EH (cell line): ENCODE data around the gene SSPN.

ENCODE experiments used
- DNase-seq: peaks from one replicate; pipeline ENCODE4 v3.0.0-alpha.2; 2015; ENCODE audit warnings: low read depth

SSPN gene

DNA sequence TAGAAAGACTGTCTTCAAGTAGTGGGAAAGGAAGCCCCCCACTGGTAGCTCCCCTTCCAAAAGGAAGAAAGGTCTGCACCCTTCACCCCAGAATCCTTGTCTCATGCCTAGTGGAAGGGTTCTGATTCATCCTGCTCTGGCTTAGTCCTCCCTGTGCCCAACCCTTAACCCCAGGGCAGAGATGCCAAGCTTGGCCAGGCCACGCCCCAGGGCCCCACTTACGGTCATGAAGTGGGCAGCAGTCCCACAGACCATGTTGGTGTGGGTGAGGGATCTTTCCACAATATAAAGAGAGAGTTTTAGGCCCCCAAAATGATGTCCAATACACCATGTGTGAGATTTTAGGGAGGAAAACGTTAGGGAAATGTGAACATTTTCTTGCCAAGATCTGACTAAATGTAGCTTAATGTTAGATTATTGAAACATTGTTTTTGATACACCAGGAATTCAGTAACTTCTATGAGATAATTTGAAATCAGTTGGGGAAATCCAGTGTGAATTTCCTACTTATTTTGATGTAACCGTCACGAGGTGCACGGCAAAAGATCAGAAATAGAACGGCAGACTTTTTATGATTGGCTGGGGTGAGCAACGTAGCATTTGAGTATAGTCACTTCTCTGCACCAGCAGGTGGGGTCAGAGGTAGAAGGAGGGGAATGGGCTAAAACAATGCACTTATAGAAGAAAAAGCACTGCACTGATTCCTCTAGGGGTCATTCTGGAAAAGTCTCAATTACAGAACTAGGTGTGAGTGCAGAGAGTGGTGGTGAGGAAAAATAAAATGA lies 8.2 kb upstream of the SSPN start:
- DNase-seq, result no peak

DNA sequence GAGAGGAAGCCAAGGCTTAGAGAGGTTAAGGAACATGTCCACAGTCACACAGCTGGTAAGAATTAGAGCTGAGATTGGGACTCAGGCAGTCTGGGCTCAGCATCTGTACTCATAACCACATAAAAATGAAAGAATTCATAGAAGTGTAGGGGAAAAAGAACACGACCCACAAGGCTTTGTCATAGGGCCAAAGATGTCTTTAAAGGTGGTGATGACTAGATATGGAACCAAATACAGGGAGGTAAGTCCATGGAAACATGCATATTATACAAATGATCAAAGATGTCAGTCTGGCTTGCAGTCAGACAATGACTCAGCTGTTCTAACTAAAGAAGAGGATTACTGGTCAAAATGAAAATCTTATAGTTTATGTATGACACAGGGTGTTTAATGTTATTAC lies 7.2 kb upstream of the SSPN start:
- peak; percentile 78 for DNase-seq

GRCh38 chr12:26188641-26189040 lies 6.7 kb upstream of the SSPN start:
- DNase-seq, result no peak

GRCh38 chr12:26192142-26192541 lies 3.2 kb upstream of the SSPN start:
- DNase-seq, result no peak

GRCh38 chr12:26193539-26193938 lies 1.8 kb upstream of the SSPN start:
- DNase-seq, result no peak

GRCh38 chr12:26195641-26196420 lies 458 bp downstream of the SSPN start:
- DNase-seq, result peak; percentile 57

DNA sequence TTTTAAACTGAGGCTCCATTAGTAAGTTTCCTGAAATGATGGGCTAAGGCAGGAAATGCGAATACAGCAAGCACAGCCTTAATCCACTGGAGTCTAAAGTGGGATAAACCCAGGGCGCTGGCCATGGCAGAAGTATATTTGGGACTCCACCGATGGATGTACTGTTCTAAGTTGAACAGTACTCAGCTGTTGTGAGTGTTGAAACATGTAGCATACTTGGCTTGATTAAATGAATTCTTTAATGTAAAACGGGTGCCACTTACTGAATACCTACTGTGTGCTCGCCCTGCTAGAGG lies 996 bp downstream of the SSPN start:
- peak; percentile 49 for DNase-seq

- peak; percentile 15 for DNase-seq
Measured at GRCh38 chr12:26197832-26198231, 2.5 kb downstream of the SSPN start.

- peak; percentile 76 for DNase-seq
Measured at GRCh38 chr12:26198742-26199141, 3.4 kb downstream of the SSPN start.

GRCh38 chr12:26203167-26203780 lies 7.9 kb downstream of the SSPN start:
- DNase-seq, result no peak

DNA sequence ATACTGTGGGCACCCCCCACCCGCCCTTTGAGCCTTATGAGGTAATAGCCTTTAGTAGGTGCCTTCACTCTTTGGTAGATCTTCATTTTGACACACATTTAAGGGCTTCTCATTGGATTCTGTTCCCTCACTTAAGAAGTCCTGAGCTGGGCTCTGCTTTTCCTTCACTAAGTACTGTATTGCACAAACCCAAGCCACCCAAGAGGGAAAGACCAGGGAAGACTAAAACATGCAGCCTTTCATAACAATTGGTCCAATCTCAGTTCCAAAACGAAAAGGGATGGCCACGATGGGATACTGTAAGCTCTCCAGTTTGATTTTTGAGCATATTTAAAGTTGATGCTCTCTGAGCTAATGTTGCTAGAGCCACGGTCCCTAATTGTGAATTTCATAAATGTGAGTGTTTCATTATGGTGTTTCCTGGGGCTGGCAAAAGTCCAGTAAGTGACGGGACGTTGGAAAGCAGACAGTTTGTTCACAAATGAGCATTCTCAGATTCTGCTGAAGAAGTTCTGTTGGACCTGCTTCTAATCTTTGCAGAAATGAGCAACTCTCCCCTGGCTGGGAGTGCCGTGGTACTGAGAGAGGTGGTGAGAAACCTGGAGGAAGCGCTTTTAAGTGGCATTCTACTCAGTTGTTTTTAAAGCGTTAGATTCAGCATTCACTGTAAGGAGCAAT lies 9.4 kb downstream of the SSPN start:
- DNase-seq, result peak; percentile 38

- DNase-seq, result no peak
Measured at GRCh38 chr12:26205298-26205697, 9.9 kb downstream of the SSPN start.

DNA sequence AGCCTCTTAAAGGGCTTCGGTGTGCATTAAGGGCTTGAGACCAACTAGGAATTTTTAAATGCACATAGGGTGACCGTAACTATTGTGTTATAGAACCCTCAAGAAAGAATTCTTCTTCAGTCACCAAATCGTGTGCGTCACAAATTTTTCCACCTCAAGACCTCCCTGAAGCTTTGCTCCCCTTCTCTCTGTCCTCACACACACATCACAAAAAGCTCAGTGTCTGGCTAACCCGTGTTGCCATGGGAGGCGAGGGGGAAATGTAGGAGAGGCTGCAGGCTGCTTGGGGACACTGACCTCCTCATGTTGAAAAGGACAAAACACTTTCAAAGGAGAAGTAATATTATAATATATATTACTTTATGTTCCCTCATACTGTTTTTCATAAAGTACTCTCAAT lies 10.6 kb downstream of the SSPN start:
- DNase-seq, result no peak

DNA sequence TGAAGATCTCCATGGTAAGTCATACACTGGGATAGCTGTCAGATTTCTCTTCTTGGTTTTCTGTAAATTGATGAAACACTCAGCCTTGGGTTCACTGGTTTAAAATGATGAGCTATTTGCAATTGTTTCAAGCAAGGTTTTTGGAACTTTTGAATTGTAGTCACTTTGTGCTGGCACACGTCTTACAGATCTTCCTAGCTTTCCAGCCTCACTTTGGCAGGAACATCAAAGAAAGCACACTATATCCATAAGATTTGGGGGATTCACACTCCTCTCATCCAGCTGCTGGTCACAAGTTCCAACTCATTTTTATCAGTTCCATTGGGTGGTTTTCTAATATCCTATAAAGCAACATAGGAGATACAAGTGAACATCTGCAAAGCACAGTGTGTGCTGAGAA lies 16.0 kb downstream of the SSPN start:
- DNase-seq, result no peak

- DNase-seq, result no peak
Measured at GRCh38 chr12:26212396-26212795, 17.0 kb downstream of the SSPN start.

DNA sequence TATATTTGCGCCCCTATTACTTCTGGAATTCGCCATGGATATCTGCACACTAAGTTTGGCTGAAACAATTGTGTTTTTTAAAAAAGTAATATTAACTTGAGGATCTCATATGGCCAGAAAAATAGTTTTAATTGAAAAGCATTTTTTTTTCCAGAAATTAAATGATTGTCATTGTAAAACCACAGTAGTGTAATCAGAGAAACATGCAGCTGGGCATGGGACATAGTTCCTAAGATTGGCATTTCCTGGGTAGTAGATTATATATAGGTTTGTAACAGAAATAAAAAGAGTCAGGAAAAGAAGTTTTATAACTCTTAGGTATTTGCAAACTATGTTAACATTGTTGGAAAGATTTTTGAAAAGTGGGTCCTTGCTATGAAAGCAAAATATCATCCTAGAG lies 17.6 kb downstream of the SSPN start:
- peak; percentile 32 for DNase-seq

GRCh38 chr12:26214121-26214520 lies 18.7 kb downstream of the SSPN start:
- no peak for DNase-seq

DNA sequence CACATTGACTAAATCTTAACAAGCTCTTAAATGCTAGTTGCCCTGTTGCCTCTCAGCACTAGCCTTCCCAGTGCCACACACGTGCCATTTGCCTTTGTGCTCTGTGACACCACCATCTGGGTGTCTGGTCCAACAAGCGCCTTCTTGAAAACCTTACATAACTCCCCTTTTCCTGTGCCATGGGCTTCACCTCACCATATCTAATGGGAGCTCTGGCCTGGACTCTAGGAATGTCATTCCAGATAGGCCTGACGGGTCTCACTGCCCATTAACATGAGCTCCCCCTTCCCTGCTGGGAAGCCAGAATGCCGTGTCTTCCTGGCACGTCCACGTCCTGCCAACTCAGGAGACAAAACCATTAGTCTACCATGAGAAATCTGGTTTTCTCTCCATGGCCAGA lies 24.4 kb downstream of the SSPN start:
- no peak for DNase-seq

DNA sequence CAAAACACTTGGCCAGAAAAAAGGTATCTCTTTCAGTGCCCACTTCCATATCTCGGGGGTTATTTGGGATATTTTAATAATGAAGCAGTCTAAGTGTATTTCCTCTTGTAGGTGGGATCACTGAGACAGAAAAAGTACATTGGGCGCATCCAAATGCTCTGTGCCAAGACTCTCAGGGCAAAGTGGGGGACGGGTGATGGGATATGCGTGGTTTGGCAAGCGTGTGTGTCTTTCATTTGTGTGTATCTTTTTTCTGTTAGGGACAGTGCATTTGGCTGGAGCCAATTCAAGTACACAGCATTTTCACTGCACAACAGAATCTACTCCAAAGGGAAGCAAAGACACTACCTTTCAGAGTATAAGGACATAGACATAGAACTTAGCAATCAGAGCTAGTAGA lies 29.3 kb downstream of the SSPN start:
- no peak for DNase-seq

- DNase-seq, result no peak
Measured at GRCh38 chr12:26226122-26226521, 30.7 kb downstream of the SSPN start.

GRCh38 chr12:26226629-26227360 lies 31.4 kb downstream of the SSPN start:
- peak; percentile 73 for DNase-seq

DNA sequence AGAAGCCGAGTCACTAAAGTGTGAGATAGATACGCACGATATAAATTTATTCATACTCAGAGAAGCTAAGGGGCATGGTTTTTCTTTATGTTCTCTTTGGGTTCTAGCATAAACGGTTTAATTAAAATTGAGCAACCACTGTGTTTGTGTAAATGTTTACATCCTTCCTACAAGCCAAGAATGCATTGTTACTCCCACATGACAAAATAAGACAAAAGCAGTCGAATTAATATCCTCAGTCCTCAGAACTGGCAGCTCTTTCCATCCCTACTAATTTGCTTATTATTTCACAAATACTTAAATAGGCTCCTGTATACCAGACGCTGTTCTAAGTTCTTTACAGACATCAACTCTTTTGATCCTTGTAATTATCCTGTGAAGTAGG lies 32.0 kb downstream of the SSPN start:
- no peak for DNase-seq
